ENCODE data around the gene CAPZA1.

The CAPZA1 gene

GRCh38 chr1:112711670-112712069 is 92.0 kb downstream of the CAPZA1 start:
- no peak overlapping the region for H3K9ac ChIP-seq
- H3K4me1 ChIP-seq: peaks cover 49% of the 10 kb centered on the region
- H3K4me2 ChIP-seq: peak overlapping the region; percentile 48
- H3K27ac ChIP-seq: no peak overlapping the region
- H4K20me1 ChIP-seq: peaks cover 14% of the 10 kb centered on the region
- no peaks in the 10 kb centered on the region for H3K9me3 ChIP-seq
- no peak for TF ChIP-seq Cebpa-rat (IDR thresholded peaks at IDR 0.05)
- no peaks in the 10 kb centered on the region for H3K36me3 ChIP-seq
- H3K4me3 ChIP-seq: no peak overlapping the region
- peaks cover 21% of the 10 kb centered on the region for H3K27me3 ChIP-seq

GRCh38 chr1:112712191-112712590 is 92.6 kb downstream of the CAPZA1 start:
- H3K9ac ChIP-seq: no peak overlapping the region
- H3K4me2 ChIP-seq: no peak overlapping the region
- TF ChIP-seq Cebpa-rat (IDR thresholded peaks at IDR 0.05): no peak
- no peak overlapping the region for H3K27ac ChIP-seq
- no peaks in the 10 kb centered on the region for H3K9me3 ChIP-seq
- H3K4me3 ChIP-seq: no peak overlapping the region
- H3K4me1 ChIP-seq: peaks cover 51% of the 10 kb centered on the region
- H3K36me3 ChIP-seq: no peaks in the 10 kb centered on the region
- H4K20me1 ChIP-seq: peaks cover 14% of the 10 kb centered on the region
- H3K27me3 ChIP-seq: peaks cover 21% of the 10 kb centered on the region

- H3K4me2 ChIP-seq: no peak overlapping the region
- no peaks in the 10 kb centered on the region for H3K9me3 ChIP-seq
- no peaks in the 10 kb centered on the region for H3K36me3 ChIP-seq
- no peak overlapping the region for H3K27ac ChIP-seq
- H3K4me1 ChIP-seq: peaks cover 47% of the 10 kb centered on the region
- H3K9ac ChIP-seq: no peak overlapping the region
- TF ChIP-seq Cebpa-rat (IDR thresholded peaks at IDR 0.05): no peak
- no peak overlapping the region for H3K4me3 ChIP-seq
- H4K20me1 ChIP-seq: peaks cover 14% of the 10 kb centered on the region
- H3K27me3 ChIP-seq: peaks cover 21% of the 10 kb centered on the region
These were observed 93.1 kb downstream of the CAPZA1 start for GRCh38 chr1:112712701-112713128.

GRCh38 chr1:112713466-112714312 is 94.1 kb downstream of the CAPZA1 start:
- peak overlapping the region; percentile 75 for H3K4me3 ChIP-seq
- H3K4me1 ChIP-seq: peaks cover 44% of the 10 kb centered on the region
- peaks cover 14% of the 10 kb centered on the region for H4K20me1 ChIP-seq
- H3K27me3 ChIP-seq: peaks cover 21% of the 10 kb centered on the region
- peak overlapping the region; percentile 64; the same call in 1 of the 2 replicates for H3K9ac ChIP-seq
- H3K27ac ChIP-seq: no peak overlapping the region
- peak overlapping the region; percentile 99 for H3K4me2 ChIP-seq
- H3K9me3 ChIP-seq: no peaks in the 10 kb centered on the region
- no peak for TF ChIP-seq Cebpa-rat (IDR thresholded peaks at IDR 0.05)
- H3K36me3 ChIP-seq: no peaks in the 10 kb centered on the region

- no peak for TF ChIP-seq Cebpa-rat (IDR thresholded peaks at IDR 0.05)
- Histone ChIP-seq H3K4me1 (peaks cover 48% of the 10 kb centered on the region), H3K9ac (peak overlapping the region; percentile 64), H3K27me3 (peaks cover 21% of the 10 kb centered on the region), H3K9me3 (no peaks in the 10 kb centered on the region), H3K36me3 (no peaks in the 10 kb centered on the region), H3K27ac (no peak overlapping the region), H3K4me2 (peak overlapping the region; percentile 99), H3K4me3 (peak overlapping the region; percentile 75), H4K20me1 (peaks cover 14% of the 10 kb centered on the region)
These were observed 95.0 kb downstream of the CAPZA1 start for GRCh38 chr1:112714313-112715263.

- no peaks in the 10 kb centered on the region for H3K36me3 ChIP-seq
- peak within 1 kb of the TSS; percentile 65 for H3K9ac ChIP-seq
- H3K27ac ChIP-seq: no peak within 1 kb of the TSS
These were observed 95.8 kb downstream of the CAPZA1 start, which contains the start of gene PPM1J for GRCh38 chr1:112715264-112716053. TSS of gene PPM1J (minus strand) at chr1:112715332. CDS start at chr1:112715301, 31 bp downstream.

GRCh38 chr1:112716133-112716720 is 96.6 kb downstream of the CAPZA1 start:
- Histone ChIP-seq H3K9me3 (no peaks in the 10 kb centered on the region), H3K4me1 (peaks cover 43% of the 10 kb centered on the region), H3K27me3 (peaks cover 21% of the 10 kb centered on the region), H3K27ac (no peak overlapping the region), H3K4me3 (peak overlapping the region; percentile 75), H3K4me2 (peak overlapping the region; percentile 99), H4K20me1 (peaks cover 14% of the 10 kb centered on the region), H3K9ac (peak overlapping the region; percentile 65; the same call in 1 of the 2 replicates), H3K36me3 (no peaks in the 10 kb centered on the region)
- no peak for TF ChIP-seq Cebpa-rat (IDR thresholded peaks at IDR 0.05)

More at GRCh38 chr1:112715264-112716053, 95.8 kb downstream of the CAPZA1 start, which contains the start of gene PPM1J:
- no peak for TF ChIP-seq Cebpa-rat (IDR thresholded peaks at IDR 0.05)
- H3K27me3 ChIP-seq: peaks cover 21% of the 10 kb centered on the region
- H3K4me2 ChIP-seq: peak within 1 kb of the TSS; percentile 99
- peak within 1 kb of the TSS; percentile 75 for H3K4me3 ChIP-seq
- H3K9me3 ChIP-seq: no peaks in the 10 kb centered on the region
- peaks cover 14% of the 10 kb centered on the region for H4K20me1 ChIP-seq
- H3K4me1 ChIP-seq: peaks cover 48% of the 10 kb centered on the region

- no peaks in the 10 kb centered on the region for H3K36me3 ChIP-seq
- H3K27ac ChIP-seq: no peak overlapping the region
- no peak overlapping the region for H3K4me2 ChIP-seq
- no peak overlapping the region for H3K4me3 ChIP-seq
- peaks cover 14% of the 10 kb centered on the region for H4K20me1 ChIP-seq
- peaks cover 21% of the 10 kb centered on the region for H3K27me3 ChIP-seq
- H3K9ac ChIP-seq: no peak overlapping the region
- peaks cover 37% of the 10 kb centered on the region for H3K4me1 ChIP-seq
- TF ChIP-seq Cebpa-rat (IDR thresholded peaks at IDR 0.05): no peak
- no peaks in the 10 kb centered on the region for H3K9me3 ChIP-seq
These were observed 97.7 kb downstream of the CAPZA1 start for GRCh38 chr1:112717263-112717873.

All from BLaER1 (cell line).